ENCODE results near the gene MSMO1. TPM values are rescaled to one million over a fixed set of nuclear protein-coding genes. Genes with fewer than 3 reads are reported as not detected.

Gene MSMO1
- total RNA-seq, 1 donor from 2014 or later: 206 TPM

- Histone ChIP-seq H3K27me3 (ENCODE audit: control insufficient read depth, insufficient read depth, low read length) (no peaks in the 10 kb centered on the region), H3K36me3 (ENCODE audit: control insufficient read depth, insufficient read depth, low read length) (no peaks in the 10 kb centered on the region), H3K4me3 (ENCODE audit: low read depth, low read length) (peak overlapping the region; percentile 47)
- TF ChIP-seq CTCF (IDR thresholded peaks at IDR 0.05; ENCODE audit: insufficient read depth, low read length, severe bottlenecking): no peak
- FAIRE-seq (no peak), DNase-seq (ENCODE audit: low read depth) (no peak)
Observed at GRCh38 chr4:165378398-165378744, 50.9 kb downstream of the MSMO1 start.

GRCh38 chr4:165378745-165379677 is 51.5 kb downstream of the MSMO1 start, which contains the start of gene CPE:
TSS of gene CPE (plus strand) at chr4:165379008. CDS start at chr4:165379222, 214 bp downstream.
- Histone ChIP-seq H3K36me3 (ENCODE audit: control insufficient read depth, insufficient read depth, low read length) (no peaks in the 10 kb centered on the region), H3K4me3 (ENCODE audit: low read depth, low read length) (peak within 1 kb of the TSS; percentile 47), H3K27me3 (ENCODE audit: control insufficient read depth, insufficient read depth, low read length) (no peaks in the 10 kb centered on the region)
- no peak for FAIRE-seq
- TF ChIP-seq CTCF (IDR thresholded peaks at IDR 0.05; ENCODE audit: insufficient read depth, low read length, severe bottlenecking): peak; percentile 61
- peak; percentile 50 for DNase-seq (ENCODE audit: low read depth)

GRCh38 chr4:165379678-165380064 is 52.2 kb downstream of the MSMO1 start:
- TF ChIP-seq CTCF (IDR thresholded peaks at IDR 0.05; ENCODE audit: insufficient read depth, low read length, severe bottlenecking): no peak
- no peaks in the 10 kb centered on the region for H3K36me3 ChIP-seq (ENCODE audit: control insufficient read depth, insufficient read depth, low read length)
- H3K4me3 ChIP-seq (ENCODE audit: low read depth, low read length): peak overlapping the region; percentile 47
- no peak for DNase-seq (ENCODE audit: low read depth)
- no peaks in the 10 kb centered on the region for H3K27me3 ChIP-seq (ENCODE audit: control insufficient read depth, insufficient read depth, low read length)
- FAIRE-seq: no peak

- no peak for FAIRE-seq
- DNase-seq (ENCODE audit: low read depth): no peak
- no peaks in the 10 kb centered on the region for H3K27me3 ChIP-seq (ENCODE audit: control insufficient read depth, insufficient read depth, low read length)
- TF ChIP-seq CTCF (IDR thresholded peaks at IDR 0.05; ENCODE audit: insufficient read depth, low read length, severe bottlenecking): no peak
- no peaks in the 10 kb centered on the region for H3K36me3 ChIP-seq (ENCODE audit: control insufficient read depth, insufficient read depth, low read length)
- H3K4me3 ChIP-seq (ENCODE audit: low read depth, low read length): no peak overlapping the region
Observed at GRCh38 chr4:165380805-165381204, 53.3 kb downstream of the MSMO1 start.

- DNase-seq (ENCODE audit: low read depth) (no peak), FAIRE-seq (no peak)
- Histone ChIP-seq H3K4me3 (ENCODE audit: low read depth, low read length) (no peak overlapping the region), H3K36me3 (ENCODE audit: control insufficient read depth, insufficient read depth, low read length) (no peaks in the 10 kb centered on the region), H3K27me3 (ENCODE audit: control insufficient read depth, insufficient read depth, low read length) (no peaks in the 10 kb centered on the region)
- TF ChIP-seq CTCF (IDR thresholded peaks at IDR 0.05; ENCODE audit: insufficient read depth, low read length, severe bottlenecking): no peak
Observed at GRCh38 chr4:165381821-165382373, 54.4 kb downstream of the MSMO1 start.

Measured in bronchial epithelial cell (primary cell).